Measurements from ENCODE around the gene TNIP2.
A peak's percentile ranks its signal among the peaks of the same experiment; 100 is the strongest.

TNIP2 gene, protein sequence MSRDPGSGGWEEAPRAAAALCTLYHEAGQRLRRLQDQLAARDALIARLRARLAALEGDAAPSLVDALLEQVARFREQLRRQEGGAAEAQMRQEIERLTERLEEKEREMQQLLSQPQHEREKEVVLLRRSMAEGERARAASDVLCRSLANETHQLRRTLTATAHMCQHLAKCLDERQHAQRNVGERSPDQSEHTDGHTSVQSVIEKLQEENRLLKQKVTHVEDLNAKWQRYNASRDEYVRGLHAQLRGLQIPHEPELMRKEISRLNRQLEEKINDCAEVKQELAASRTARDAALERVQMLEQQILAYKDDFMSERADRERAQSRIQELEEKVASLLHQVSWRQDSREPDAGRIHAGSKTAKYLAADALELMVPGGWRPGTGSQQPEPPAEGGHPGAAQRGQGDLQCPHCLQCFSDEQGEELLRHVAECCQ

DNA sequence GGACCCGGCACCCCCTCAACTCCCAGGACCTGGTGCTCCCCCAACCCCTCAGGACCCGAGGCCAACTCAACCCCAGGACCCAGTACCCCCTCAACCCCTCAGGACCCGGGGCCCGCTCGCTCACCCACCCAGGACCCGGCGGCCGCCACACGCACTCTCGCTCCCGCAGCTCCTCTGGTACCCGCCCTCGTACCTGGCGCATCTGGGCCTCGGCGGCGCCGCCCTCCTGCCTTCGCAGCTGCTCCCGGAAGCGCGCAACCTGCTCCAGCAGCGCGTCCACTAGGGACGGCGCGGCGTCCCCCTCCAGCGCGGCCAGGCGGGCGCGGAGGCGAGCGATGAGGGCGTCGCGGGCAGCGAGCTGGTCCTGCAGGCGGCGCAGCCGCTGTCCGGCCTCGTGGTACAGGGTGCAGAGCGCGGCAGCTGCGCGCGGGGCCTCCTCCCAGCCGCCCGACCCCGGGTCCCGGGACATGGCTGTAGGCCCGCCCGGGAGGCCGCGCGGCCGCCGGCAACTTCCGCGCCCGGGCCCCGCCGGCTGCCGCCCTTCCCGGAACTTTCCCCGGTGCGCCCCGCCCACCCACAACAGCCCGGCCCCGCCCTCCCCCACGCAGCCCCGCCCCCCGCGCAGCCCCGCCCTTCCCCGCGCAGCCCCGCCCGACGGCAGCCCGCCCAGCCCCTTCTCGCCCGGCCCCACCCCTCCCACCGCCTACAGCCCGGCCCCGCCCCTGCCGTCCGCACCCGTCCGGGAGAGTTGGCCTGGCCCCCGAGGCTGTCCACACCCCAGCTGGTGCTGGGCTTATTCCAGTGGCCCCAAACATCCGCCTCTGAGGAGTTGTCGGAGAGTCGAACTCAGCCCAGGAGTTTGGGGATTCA lies at the start of gene TNIP2:
TNIP2 (minus strand) TSS at position 516 of the 870 bp plus-strand sequence; CDS start at position 469, 47 bp downstream.
- DNase-seq = peak; percentile 16

DNA sequence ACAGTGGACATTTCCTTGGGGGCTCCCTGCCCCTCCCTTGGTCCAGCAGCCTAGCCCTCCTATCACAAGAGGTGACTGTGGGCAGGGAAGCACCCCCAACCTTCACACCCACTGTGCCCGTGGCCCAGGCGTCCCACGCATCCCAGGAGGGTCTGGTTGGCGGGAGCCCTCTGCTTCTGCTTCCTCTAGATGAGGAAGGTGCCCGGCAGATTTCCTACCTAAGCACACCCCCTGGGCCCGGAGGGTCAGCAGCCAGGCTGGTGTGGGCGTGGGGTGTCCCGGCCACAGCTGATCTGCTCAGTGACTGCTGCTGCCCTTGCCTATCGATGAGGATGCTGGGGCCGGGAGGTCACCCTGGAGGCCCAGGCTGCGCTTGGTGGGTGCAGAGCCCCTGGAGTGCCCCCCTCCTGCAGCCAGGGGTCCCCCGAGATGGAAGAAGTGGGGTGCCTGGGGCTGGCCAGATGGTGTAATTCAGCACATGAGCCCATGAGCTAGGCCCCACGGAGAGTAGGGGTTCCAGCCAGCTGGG lies 48.9 kb upstream of the TNIP2 start:
- no peak for DNase-seq

DNA sequence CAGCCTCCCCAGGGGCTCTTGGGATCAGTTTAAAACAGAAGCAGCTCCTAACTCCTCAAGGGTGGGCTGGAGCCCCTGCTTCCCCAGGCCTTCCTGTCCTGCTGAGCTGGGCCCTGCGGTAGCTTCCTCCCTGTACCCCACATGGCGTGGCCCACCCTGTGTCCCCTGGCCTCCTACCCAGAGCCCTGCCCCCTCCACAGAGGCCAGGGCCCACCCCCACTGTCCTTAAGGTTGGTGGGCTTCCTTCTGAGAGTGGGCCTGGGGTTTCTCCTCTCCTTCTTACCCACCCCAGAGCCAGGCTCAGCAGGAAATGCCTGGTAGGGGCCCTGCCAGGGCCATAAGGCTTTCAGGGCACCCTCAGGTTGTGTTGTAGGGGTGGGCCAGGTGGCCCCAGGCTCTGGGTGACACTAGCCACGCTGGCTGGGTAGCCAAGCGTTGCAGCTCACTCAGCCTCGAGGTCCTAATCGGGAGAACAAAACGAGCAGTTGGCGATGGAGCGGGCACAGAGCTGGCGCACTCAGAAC lies 48.4 kb upstream of the TNIP2 start:
- DNase-seq = no peak

DNA sequence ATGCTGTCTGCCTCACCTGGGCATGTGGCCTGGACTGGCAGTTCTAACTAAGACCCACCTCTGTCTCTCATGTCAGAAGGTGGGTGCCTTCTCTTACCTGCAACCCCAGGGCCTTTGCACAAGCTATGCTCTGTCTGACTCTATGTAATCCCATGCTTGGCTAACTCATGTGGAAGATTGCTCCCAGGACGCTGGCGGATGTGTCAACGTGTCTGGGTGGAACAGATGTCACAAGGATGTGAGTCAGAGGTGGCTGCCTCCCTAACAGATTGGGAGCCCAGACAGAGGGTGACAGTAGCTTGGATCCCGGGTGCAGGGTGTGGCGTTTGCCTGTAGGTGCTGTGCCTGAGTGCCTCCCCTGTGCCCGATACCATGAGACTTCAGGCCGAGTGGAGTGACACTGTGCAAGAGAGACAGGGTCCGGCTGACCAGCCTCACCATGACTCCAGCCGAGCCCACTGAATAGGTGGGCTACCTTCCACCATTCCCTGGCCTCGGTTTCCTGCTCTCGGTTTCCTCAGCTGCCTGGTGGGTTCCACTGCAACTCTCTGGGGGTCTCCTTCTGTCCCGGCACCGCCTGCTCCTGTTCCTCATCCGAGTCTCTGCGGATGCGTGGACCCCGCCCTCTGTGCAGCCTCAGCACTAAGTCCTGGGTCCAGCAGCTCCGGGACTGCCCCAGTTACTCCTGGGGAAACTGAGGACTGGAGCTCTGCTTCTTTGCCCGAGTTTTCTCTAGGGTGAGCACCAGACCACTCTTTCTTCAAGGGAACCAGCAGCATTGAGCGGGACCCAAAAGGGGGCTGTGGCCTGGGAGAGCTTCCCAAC lies 47.7 kb upstream of the TNIP2 start:
- DNase-seq = no peak

DNA sequence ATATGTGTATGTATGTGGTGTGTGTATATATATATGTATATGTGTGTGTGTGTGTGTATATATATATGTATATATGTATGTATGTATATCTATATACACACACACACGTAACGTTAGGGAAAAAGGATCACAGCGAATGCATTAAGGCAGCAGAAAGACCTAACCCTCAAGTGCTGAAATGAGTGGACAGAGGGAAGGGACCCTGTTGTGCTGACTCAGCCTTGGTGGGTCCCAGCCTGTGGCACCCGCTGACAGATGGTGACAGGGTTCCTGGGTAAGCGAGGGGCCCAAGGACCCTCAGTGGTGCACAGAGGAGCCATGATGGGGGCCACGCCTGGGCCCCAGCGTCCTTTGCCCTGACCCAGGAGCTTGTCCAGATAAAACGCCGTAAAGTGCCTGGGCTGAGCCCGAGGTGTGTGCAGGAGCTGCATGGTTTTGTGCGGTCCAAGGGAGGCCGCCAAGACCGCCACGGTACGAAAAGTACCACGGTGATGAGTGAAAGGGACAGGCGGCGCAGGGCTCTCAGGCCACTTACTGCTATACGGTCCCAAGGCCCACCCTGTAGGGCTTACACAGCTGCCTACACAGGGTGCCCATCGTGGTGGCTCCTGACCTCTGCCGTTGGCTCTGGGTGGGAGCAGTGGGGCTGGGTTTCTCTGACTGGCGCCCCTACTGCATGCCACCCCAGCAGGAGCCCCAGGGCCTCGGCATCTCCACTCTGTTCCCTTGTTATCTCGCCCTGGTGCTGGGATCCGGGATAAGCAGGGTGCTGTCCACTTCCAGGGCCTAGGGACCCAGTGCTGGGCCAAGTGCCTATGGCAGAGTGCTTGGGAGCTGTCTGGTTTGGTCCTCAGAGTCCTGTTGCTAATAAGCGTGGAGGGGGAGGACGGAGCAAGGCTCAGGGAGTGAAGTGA lies 46.7 kb upstream of the TNIP2 start:
- no peak for DNase-seq

DNA sequence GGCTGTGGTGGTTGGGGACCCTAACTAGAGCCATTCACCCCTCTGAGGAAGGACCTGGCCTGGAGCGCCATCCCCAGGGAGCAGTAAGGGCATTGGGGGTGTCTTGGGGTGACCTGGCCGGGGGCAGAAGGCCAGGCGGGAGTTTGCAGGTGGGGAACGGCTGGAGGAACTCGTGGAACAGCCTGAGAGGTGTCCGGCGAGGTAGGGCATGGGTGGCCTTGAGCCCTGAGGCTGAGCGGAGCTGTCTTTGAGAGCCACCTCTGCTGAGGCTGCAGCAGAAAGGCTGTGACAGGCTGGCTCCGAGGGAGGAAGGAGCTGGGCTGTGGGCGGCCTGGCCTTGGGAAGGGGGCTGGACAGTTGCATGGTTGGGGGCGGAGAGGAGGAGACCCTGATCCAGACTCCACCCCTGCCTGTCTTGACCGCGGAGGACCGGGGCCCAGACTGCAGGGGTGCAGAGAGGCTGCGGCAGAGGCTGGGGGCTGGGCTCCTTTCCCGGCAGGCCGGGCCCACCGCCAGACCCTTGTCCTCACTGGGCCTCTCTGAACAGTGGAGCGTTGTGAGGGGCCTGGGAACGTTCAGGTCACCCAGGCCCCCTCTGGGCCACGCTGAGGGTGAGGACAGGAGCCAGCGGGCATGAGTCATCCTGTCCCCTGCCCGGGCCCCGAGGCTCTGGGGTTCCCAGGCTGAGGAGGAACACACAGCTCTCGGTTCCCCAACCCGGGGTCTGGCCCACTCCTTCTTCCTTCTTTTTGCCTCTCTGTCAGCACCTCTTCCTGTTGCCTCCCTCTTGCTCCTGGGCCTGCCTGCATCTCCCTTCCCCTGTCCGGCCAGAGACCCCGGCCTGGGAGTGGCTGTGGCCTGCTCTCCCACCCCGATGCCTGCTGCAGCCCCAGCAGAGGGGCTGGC lies 44.8 kb upstream of the TNIP2 start:
- DNase-seq = no peak

DNA sequence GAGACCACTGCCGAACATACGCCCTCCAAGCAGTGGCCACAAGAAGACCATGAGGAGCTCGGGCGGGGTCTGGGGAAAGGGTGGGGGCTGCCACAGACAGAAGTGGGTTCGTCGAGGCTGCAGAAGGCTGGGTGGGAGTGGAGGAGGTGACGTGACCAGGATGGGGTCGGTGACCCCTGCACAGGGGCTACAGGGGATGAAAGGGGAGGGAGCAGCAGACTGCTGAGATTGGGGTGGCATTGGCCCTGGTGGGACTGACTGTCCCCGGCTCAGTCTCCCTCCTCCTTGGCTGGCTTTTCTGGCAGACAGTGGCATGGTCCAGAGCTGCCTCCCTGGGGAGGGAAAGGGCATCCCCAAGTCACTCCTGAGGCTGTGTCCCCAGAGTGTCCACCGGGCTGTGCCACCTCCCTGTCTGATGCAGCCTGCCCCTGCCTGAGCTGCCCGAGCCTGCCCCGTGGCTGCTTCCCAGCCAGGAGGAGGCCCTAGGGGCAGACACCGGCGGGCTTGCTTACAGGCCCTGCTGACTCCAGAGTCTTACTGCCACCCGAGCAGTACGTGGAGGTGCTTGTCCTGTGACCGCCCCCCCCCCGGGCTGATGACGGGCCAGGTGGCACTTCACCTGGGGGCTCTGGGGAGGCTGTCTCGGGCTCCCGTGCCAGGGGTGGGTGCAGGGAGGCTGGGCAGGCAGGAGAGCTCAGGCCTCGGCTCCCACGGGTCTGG lies 44.0 kb upstream of the TNIP2 start:
- DNase-seq = no peak

DNA sequence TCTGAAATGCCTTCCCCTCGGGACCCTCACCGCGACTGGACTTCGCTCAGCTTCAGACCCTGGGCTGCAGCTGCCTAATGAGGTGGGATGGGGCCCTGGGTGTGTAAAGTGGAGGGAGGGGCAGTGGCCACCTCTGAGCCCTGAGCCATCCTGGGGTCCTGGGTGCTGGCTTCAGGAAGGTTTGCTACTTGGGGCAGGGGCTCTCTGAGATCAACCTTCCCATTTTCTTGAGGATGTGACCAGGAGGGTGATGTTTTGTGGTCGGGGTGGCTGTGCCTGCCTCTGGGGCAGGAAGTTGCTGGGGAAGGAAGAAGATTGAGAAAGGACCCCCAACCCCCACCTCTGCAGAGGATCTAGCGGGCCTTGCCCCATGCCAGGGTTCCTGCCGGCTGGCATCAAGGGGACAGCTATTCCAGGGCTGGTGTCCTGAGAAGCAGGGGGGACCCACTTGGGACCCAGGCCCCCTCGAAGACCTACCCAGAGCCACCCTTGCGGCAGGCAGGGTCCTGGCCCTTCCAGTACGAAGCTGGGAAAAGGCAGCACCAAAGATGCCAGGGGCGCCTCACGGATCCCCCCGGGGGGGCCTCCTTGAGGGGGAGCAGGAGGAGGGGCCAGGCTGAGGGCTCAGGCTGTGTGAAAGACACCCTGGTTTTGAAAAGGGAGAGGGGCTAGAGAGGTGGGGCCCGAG lies 43.2 kb upstream of the TNIP2 start:
- DNase-seq = no peak

DNA sequence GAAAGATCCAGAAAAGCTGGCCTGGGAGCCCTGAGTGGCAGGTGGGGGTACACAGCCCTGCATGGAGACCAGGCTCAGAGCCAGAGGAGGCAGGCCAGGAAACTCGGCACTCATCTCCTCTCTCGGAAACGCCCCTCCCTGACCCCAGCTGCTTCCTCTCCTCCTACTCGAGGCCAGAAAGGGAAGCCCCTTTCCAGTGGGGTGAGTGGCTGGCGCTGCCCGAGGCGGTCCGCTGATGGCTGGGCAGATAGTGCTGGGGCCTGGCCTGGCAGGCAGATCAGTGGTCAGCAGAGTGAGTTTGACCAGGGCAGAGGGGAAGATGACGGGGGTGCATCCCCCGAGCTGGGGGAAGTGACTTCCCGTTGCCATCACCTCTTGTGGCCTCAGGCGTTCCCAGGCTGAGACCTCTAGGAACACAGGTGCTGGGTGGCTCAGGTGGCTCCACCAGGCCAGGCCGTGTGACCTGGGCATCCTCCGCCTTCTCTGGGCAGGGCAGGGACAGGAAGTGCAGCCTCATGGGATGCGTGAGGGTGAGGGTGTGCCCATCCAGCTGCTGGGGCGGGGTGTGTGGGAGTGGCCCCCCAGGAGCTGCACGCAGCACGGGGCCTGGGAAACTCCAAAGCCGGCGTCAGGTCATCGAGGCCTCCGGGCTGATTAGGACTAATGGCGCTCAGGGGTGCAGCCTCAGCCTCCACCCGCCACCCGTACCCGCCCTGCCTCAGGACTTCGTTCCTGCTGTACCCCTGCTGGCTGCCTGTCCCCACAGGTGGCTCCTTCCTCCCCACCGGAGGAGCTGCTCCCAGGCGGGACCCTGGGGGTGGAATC lies 42.5 kb upstream of the TNIP2 start:
- peak; percentile 27 for DNase-seq

DNA sequence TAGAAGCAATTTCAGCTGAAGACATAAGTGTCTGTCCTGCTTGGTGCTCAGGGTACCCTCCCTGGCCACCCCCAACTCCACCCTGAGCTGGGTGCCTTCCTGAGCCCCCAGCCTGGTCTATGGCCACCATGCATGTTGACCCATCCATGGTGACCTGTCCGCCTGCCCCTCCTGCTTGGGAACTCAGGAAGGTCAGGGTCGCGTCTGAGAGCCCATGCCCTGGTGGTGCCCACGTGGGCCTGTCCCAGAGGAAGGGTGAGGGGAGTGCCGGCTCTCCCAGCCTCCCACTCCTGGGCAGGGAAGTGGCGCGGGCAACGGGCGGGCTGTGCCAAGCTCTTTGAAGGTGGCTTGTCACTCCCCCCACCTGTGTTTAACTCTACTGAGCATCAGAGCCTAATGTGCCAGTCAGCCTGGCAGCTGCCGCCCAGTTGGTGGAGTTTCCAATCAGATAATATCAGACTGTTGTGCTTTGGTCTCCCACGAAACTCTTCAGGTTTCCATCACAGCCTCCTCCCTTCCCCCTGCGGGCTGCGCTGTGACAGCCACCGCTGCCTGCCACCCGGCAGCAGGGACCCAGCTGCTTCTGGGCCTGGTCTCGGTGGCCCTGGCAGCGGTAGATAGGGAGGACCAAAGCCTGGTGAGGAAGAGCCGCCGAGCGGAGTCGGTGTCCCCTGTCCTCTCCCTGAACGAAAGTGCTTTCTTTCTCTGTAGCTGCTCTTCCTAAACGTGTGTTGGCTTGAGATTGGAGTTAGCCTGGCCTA lies 41.6 kb upstream of the TNIP2 start:
- no peak for DNase-seq

DNA sequence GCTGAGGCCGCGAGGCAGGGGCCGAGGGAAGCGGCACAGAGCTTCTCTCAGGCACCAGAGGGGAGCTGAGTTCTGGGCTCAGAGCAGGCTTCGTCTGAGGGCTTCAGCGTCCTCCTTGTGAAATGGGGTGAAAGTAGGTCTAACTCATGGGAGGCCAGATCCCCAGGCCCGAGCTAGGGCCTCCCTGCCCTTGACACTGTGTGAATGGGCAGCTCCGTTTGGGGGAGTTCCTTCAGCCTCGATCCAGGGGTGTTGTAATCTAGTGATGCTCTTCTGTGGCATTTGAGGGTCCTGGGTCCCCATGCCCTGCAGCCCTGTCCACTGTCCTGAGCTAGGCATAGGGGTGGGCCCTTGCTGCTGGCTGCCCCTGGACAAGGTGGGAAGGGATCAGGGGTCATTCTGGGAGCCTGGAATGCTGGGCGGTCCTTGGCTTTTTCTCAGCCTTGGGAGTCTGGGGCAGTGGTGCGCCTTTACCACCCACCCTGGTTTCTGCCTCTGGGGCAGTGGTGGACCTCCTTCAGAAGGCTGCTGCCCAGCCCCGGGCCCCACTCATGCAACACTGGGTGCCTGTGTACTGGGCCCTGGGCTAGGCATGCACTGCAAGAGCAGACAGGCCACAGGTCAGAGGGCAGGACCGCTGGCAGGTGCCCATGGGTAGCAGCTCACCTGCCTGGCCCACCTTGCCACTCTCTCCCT lies 40.9 kb upstream of the TNIP2 start:
- no peak for DNase-seq

DNA sequence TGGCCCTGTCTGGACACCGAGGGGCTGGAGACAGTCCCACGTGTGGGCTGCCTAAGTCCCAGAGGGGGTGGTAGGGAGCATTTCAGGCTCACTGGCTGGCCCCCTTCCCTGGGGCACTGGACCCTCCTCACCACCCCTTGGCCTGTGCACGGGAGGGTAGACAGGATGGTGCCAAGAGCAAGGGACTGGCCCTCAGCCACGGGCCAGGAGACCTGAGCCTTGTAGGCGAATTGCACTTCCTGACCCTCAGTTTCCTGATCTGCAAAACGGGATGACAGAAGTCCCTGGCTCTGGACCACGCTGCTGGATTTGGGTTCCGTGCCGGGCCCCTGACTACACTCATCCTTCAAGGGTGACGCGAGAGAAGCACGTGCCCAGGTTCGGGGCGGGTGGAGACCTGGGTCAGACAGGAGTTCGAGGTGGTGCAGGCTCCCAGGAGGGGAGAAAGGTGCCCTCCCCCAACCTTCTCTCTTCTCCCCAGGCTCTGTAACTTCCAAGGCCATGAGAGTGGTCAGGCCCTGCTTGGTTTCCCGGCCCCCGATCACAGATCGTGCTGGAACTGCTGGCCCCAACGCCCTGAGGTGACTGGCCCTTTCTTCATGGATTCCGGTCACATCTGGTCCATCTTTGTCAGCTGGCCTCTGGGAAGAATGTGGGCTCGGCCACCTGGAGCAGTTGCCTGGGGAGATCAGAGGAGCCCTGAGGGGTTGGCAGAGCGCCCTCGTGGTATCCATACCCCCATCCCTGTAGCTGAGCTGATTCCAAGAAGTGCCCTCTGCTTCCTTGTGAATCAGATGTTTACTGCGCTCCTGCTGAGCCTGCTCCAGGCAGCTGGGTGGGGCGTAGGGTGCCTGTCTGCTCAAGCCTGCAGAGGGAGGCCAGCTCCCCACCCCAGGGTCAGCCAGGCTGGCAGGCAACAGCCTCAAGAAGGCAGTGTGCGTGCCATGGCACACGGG lies 40.0 kb upstream of the TNIP2 start:
- no peak for DNase-seq

DNA sequence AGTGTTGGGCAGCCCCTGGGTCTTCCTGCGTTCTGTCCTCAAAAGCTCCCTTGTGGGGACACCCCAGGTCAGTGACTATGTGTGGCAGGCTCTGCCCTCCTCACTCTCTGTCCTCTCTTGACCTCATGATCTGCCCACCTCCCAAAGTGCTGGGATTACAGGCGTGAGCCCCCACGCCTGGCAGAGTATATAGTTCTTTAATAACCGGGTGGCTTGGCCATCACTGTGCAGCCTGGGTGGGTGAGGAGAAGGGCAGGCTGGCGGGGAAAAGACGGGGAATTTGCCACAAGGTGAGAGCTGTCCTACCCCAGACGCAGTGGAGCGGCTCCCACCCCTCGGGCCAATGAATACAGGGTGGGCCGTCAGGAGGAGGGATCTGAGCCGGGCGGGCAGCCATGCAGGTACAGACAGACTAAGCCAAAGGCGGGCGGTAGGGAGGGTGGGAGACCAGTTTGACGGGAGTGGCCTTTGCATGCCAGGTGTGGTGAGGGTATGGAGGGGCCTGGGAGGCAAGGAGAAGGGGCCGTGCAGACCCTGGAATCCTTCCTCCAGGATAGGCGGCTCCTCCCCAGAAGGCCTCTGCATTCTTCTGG lies 39.3 kb upstream of the TNIP2 start:
- DNase-seq = no peak

DNA sequence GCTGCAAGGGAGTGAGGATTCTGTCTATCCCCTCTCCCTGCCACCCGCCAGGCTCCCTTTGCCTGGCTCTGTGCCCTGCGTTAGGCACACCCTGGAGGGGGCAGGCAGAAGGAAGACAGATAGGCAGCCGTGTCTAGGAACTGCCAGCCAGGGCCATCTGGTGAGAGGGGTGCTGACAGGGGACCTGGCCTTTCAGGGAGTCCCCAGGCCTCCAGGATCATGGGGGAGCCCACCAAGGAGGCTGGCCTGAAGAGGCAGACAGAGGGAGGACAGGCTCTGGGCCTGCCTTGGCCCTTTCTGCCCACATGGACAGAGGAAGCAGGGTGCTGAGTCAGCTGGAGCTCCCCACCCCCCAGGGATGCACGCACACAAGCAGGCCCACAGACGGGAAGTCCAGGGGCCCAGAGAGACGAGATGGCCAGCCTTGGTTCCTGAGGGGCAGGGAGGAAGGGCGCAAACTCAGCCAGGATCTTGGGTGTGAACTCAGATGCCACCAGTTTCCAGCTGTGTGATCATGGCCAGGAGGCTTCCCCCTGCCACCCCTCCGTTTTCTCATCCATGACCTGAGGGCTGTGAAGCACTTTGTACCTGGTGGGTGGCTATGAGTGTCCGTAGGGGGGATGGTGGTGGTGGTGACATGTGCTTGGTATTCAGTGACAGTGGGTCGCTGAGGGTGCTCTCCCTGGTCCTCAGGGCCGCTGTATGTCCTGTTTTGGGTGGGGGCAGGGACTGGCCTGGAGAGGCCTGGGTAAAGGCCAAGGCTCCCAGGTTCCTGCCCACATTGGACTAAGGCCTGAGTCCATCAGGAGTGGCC lies 38.6 kb upstream of the TNIP2 start:
- DNase-seq = no peak

Measured in DMS153 (cell line).